Upper lobe of left lung (tissue), 4 donors: ENCODE data around the gene DPYD.

Source experiments
- CTCF ChIP-seq, 6 experiments: fragments of 450-650 bp in 4 of 6; fragments of 200-600 bp in 2 of 6; sonication (generic) in 2 of 6; IDR thresholded peaks; one replicate each; pipeline ENCODE4 v1.5.1; 2016 to 2019; ENCODE audit warnings: antibody characterized with exemption in 6 of 6
- POLR2A ChIP-seq, 4 donors: fragments of 450-650 bp; IDR thresholded peaks; one replicate each; pipeline ENCODE4 v1.5.1; 2016 to 2017; ENCODE audit warnings: antibody characterized with exemption in 4 of 4, mild to moderate bottlenecking in 2 of 4

GRCh38 chr1:97621955-97622354 is 298.9 kb downstream of the DPYD start:
- TF ChIP-seq CTCF (IDR thresholded peaks at IDR 0.05) (no peak), POLR2A (IDR thresholded peaks at IDR 0.05) (no peak)
